T-helper 1 cell treated with Interleukin-12 subunit alpha and Interleukin-12 subunit beta and Interleukin-4 antibody, amounts not matched to agents 30 ng/mL and 1 ng/mL, for 36 hours (primary cell): ENCODE data around the gene TAF3. TPM values are rescaled to one million over a fixed set of nuclear protein-coding genes. Genes with fewer than 3 reads are reported as not detected.

Experiments used
- intact Hi-C: fragments of 100-400 bp; cut with micrococcal nuclease; formaldehyde crosslinking; loops from one replicate; pipeline ENCODE4 v1.15.1; 2024
- total RNA-seq: library from RNA; stranded (reverse); gene quantifications from 2 replicates; pipeline ENCODE4 v1.2.3, GENCODE V29; 2022

The TAF3 gene
- total RNA-seq, 1 donor from 2014 or later, result 16.6 TPM

GRCh38 chr10:8054494-8055407 lies 236.4 kb downstream of the TAF3 start, which contains the start of gene GATA3:
Gene GATA3, plus strand, starts transcription at chr10:8054688. Its CDS starts 968 bp downstream, at chr10:8055656.
- intact Hi-C loops, result loop anchor here (1.0 to 10.0 kb wide), 10 partner anchors 34 to 2000 kb away; partner anchors contain the start of genes SFMBT2 and TAF3

GRCh38 chr10:8055420-8056349 lies 237.4 kb downstream of the TAF3 start:
- intact Hi-C loops, result loop anchor here (2.0 to 10.0 kb wide), 2 partner anchors 267 to 2001 kb away; partner anchors contain the start of gene ATP5F1C

- intact Hi-C loops, result loop anchor here (2.0 to 10.0 kb wide), 2 partner anchors 268 to 2002 kb away; partner anchors contain the start of gene ATP5F1C
Observed at GRCh38 chr10:8056378-8056777, 238.1 kb downstream of the TAF3 start.

GRCh38 chr10:8056871-8057331 lies 238.6 kb downstream of the TAF3 start:
- intact Hi-C loops, result loop anchor here (1.0 to 10.0 kb wide), 3 partner anchors 8 to 2002 kb away; partner anchors contain the start of gene ATP5F1C

GRCh38 chr10:8057636-8058273 lies 239.4 kb downstream of the TAF3 start:
- intact Hi-C loops, result loop anchor here (1.0 to 10.0 kb wide), 3 partner anchors 8 to 2003 kb away; partner anchors contain the start of gene ATP5F1C

GRCh38 chr10:8058274-8059111 lies 240.2 kb downstream of the TAF3 start:
- intact Hi-C loops, result loop anchor here (10.0 kb wide), 1 partner anchor 2004 kb away; no protein-coding TSS in a partner anchor

- intact Hi-C loops, result loop anchor here (10.0 kb wide), 1 partner anchor 2005 kb away; no protein-coding TSS in a partner anchor
Observed at GRCh38 chr10:8059191-8059936, 241.1 kb downstream of the TAF3 start.

GRCh38 chr10:8060010-8060703 lies 241.9 kb downstream of the TAF3 start:
- intact Hi-C loops, result loop anchor here (1.0 to 2.0 kb wide), 3 partner anchors 77 to 185 kb away; no protein-coding TSS in a partner anchor

GRCh38 chr10:8060704-8061121 lies 242.4 kb downstream of the TAF3 start:
- intact Hi-C loops, result loop anchor here (1.0 to 2.0 kb wide), 3 partner anchors 77 to 185 kb away; no protein-coding TSS in a partner anchor

GRCh38 chr10:8061274-8062211 lies 243.2 kb downstream of the TAF3 start:
- intact Hi-C loops, result loop anchor here (2.0 kb wide), 1 partner anchor 121 kb away; no protein-coding TSS in a partner anchor

- intact Hi-C loops, result no loop called here
Observed at GRCh38 chr10:8063128-8063908, 245.0 kb downstream of the TAF3 start.

- intact Hi-C loops, result no loop called here
Observed at GRCh38 chr10:8063935-8064334, 245.6 kb downstream of the TAF3 start.

GRCh38 chr10:8064436-8064835 lies 246.1 kb downstream of the TAF3 start:
- intact Hi-C loops, result no loop called here

- intact Hi-C loops, result loop anchor here (1.0 kb wide), 3 partner anchors 8 to 66 kb away; no protein-coding TSS in a partner anchor
Observed at GRCh38 chr10:8065651-8066050, 247.3 kb downstream of the TAF3 start.

GRCh38 chr10:8066124-8066523 lies 247.8 kb downstream of the TAF3 start:
- intact Hi-C loops, result loop anchor here (1.0 kb wide), 2 partner anchors 22 to 65 kb away; no protein-coding TSS in a partner anchor
